ENCODE data around the gene CBY2.
"Not testable (repeated sequence)": the region's sequence is repeated elsewhere in the genome, so short reads cannot be mapped to it uniquely, and the experiment has no call there.

- not testable (repeated sequence) for TF ChIP-seq ZNF274 (IDR thresholded peaks at IDR 0.05; ENCODE audit: low read depth, low read length); YY1 (IDR thresholded peaks at IDR 0.05; ENCODE audit: insufficient read depth, insufficient read length); SUZ12 (IDR thresholded peaks at IDR 0.05; ENCODE audit: extremely low read depth, insufficient read depth, insufficient read length)
Observed at GRCh38 chr13:45662903-45663302, 39.2 kb upstream of the CBY2 start.
